ENCODE measurements around the gene ASAP3. TPM values are rescaled to one million over a fixed set of nuclear protein-coding genes. Genes with fewer than 3 reads are reported as not detected.

Gene ASAP3
- total RNA-seq, 1 donor from 2014 or later = 31.1 TPM

- H3K9me3 Mint-ChIP-seq (ENCODE audit: unreplicated experiment) = no peaks in the 10 kb centered on the region
- peaks cover 8% of the 10 kb centered on the region for H3K36me3 Mint-ChIP-seq (ENCODE audit: unreplicated experiment)
- peak overlapping the region; percentile 27 for H3K27ac Mint-ChIP-seq (ENCODE audit: unreplicated experiment)
- TF ChIP-seq CTCF (IDR thresholded peaks at IDR 0.05) = no peak
- no peaks in the 10 kb centered on the region for H3K27me3 Mint-ChIP-seq (ENCODE audit: unreplicated experiment)
- H3K4me3 Mint-ChIP-seq (ENCODE audit: unreplicated experiment) = no peak overlapping the region
- DNase-seq (ENCODE audit: extremely low spot score, unreplicated experiment) = no peak
- peaks cover 24% of the 10 kb centered on the region for H3K4me1 Mint-ChIP-seq (ENCODE audit: unreplicated experiment)
Observed at GRCh38 chr1:23422241-23422877, 61.6 kb downstream of the ASAP3 start.

- H3K36me3 Mint-ChIP-seq (ENCODE audit: unreplicated experiment) = peaks cover 8% of the 10 kb centered on the region
- peak overlapping the region; percentile 12 for H3K27ac Mint-ChIP-seq (ENCODE audit: unreplicated experiment)
- no peaks in the 10 kb centered on the region for H3K27me3 Mint-ChIP-seq (ENCODE audit: unreplicated experiment)
- H3K9me3 Mint-ChIP-seq (ENCODE audit: unreplicated experiment) = no peaks in the 10 kb centered on the region
- H3K4me3 Mint-ChIP-seq (ENCODE audit: unreplicated experiment) = no peak overlapping the region
- DNase-seq (ENCODE audit: extremely low spot score, unreplicated experiment) = no peak
- peak; percentile 12 for TF ChIP-seq CTCF (IDR thresholded peaks at IDR 0.05)
- H3K4me1 Mint-ChIP-seq (ENCODE audit: unreplicated experiment) = peaks cover 24% of the 10 kb centered on the region
Observed at GRCh38 chr1:23421753-23422240, 62.2 kb downstream of the ASAP3 start.

GRCh38 chr1:23421343-23421742 is 62.6 kb downstream of the ASAP3 start:
- Mint-ChIP-seq H3K4me1 (ENCODE audit: unreplicated experiment) (peaks cover 24% of the 10 kb centered on the region), H3K4me3 (ENCODE audit: unreplicated experiment) (no peak overlapping the region), H3K36me3 (ENCODE audit: unreplicated experiment) (peaks cover 4% of the 10 kb centered on the region), H3K27me3 (ENCODE audit: unreplicated experiment) (no peaks in the 10 kb centered on the region), H3K9me3 (ENCODE audit: unreplicated experiment) (no peaks in the 10 kb centered on the region), H3K27ac (ENCODE audit: unreplicated experiment) (no peak overlapping the region)
- TF ChIP-seq CTCF (IDR thresholded peaks at IDR 0.05) = no peak
- DNase-seq (ENCODE audit: extremely low spot score, unreplicated experiment) = no peak

- H3K4me1 Mint-ChIP-seq (ENCODE audit: unreplicated experiment) = peaks cover 24% of the 10 kb centered on the region
- H3K27ac Mint-ChIP-seq (ENCODE audit: unreplicated experiment) = no peak overlapping the region
- H3K27me3 Mint-ChIP-seq (ENCODE audit: unreplicated experiment) = no peaks in the 10 kb centered on the region
- no peak for DNase-seq (ENCODE audit: extremely low spot score, unreplicated experiment)
- no peaks in the 10 kb centered on the region for H3K9me3 Mint-ChIP-seq (ENCODE audit: unreplicated experiment)
- TF ChIP-seq CTCF (IDR thresholded peaks at IDR 0.05) = no peak
- H3K4me3 Mint-ChIP-seq (ENCODE audit: unreplicated experiment) = no peak overlapping the region
- no peaks in the 10 kb centered on the region for H3K36me3 Mint-ChIP-seq (ENCODE audit: unreplicated experiment)
Observed at GRCh38 chr1:23420778-23421177, 63.2 kb downstream of the ASAP3 start.

- no peaks in the 10 kb centered on the region for H3K9me3 Mint-ChIP-seq (ENCODE audit: unreplicated experiment)
- no peak overlapping the region for H3K4me3 Mint-ChIP-seq (ENCODE audit: unreplicated experiment)
- DNase-seq (ENCODE audit: extremely low spot score, unreplicated experiment) = no peak
- H3K27me3 Mint-ChIP-seq (ENCODE audit: unreplicated experiment) = no peaks in the 10 kb centered on the region
- TF ChIP-seq CTCF (IDR thresholded peaks at IDR 0.05) = no peak
- H3K27ac Mint-ChIP-seq (ENCODE audit: unreplicated experiment) = no peak overlapping the region
- peaks cover 17% of the 10 kb centered on the region for H3K4me1 Mint-ChIP-seq (ENCODE audit: unreplicated experiment)
- H3K36me3 Mint-ChIP-seq (ENCODE audit: unreplicated experiment) = no peaks in the 10 kb centered on the region
Observed at GRCh38 chr1:23419180-23419579, 64.8 kb downstream of the ASAP3 start.
